Measurements from ENCODE around the gene CORO6.

Gene CORO6

GRCh38 chr17:29612094-29612403, 10.7 kb downstream of the CORO6 start:
- DNase-seq = no peak
- Histone ChIP-seq H3K27me3 (replicated peaks) (no peaks in the 10 kb centered on the region), H3K4me3 (ENCODE audit: low read depth, low read length) (no peak overlapping the region), H3K27ac (no peak overlapping the region), H3K36me3 (replicated peaks) (no peaks in the 10 kb centered on the region)
- TF ChIP-seq CTCF (IDR thresholded peaks at IDR 0.05; ENCODE audit: low read depth, low read length, missing control alignments) = no peak
- in situ Hi-C loops (cut with HindIII; ENCODE audit: low pct_ligation_motif_present, low sequenced_read_pairs) = no loop called here

- in situ Hi-C loops (cut with HindIII; ENCODE audit: low pct_ligation_motif_present, low sequenced_read_pairs) = no loop called here
- Histone ChIP-seq H3K27ac (no peak overlapping the region), H3K36me3 (replicated peaks) (no peaks in the 10 kb centered on the region), H3K4me3 (ENCODE audit: low read depth, low read length) (no peak overlapping the region), H3K27me3 (replicated peaks) (no peaks in the 10 kb centered on the region)
- no peak for TF ChIP-seq CTCF (IDR thresholded peaks at IDR 0.05; ENCODE audit: low read depth, low read length, missing control alignments)
- no peak for DNase-seq
Measured at GRCh38 chr17:29611351-29612093, 11.2 kb downstream of the CORO6 start.

GRCh38 chr17:29610395-29610794, 12.3 kb downstream of the CORO6 start:
- H3K36me3 ChIP-seq (replicated peaks) = no peaks in the 10 kb centered on the region
- no peak overlapping the region for H3K4me3 ChIP-seq (ENCODE audit: low read depth, low read length)
- no peak overlapping the region for H3K27ac ChIP-seq
- no peak for DNase-seq
- TF ChIP-seq CTCF (IDR thresholded peaks at IDR 0.05; ENCODE audit: low read depth, low read length, missing control alignments) = no peak
- in situ Hi-C loops (cut with HindIII; ENCODE audit: low pct_ligation_motif_present, low sequenced_read_pairs) = no loop called here
- H3K27me3 ChIP-seq (replicated peaks) = no peaks in the 10 kb centered on the region

GRCh38 chr17:29608986-29609385, 13.7 kb downstream of the CORO6 start:
- no peaks in the 10 kb centered on the region for H3K27me3 ChIP-seq (replicated peaks)
- no peak for DNase-seq
- no peaks in the 10 kb centered on the region for H3K36me3 ChIP-seq (replicated peaks)
- no peak overlapping the region for H3K4me3 ChIP-seq (ENCODE audit: low read depth, low read length)
- in situ Hi-C loops (cut with HindIII; ENCODE audit: low pct_ligation_motif_present, low sequenced_read_pairs) = no loop called here
- no peak overlapping the region for H3K27ac ChIP-seq
- no peak for TF ChIP-seq CTCF (IDR thresholded peaks at IDR 0.05; ENCODE audit: low read depth, low read length, missing control alignments)

GRCh38 chr17:29607557-29608195, 15.0 kb downstream of the CORO6 start:
- no peak for DNase-seq
- TF ChIP-seq CTCF (IDR thresholded peaks at IDR 0.05; ENCODE audit: low read depth, low read length, missing control alignments) = no peak
- in situ Hi-C loops (cut with HindIII; ENCODE audit: low pct_ligation_motif_present, low sequenced_read_pairs) = no loop called here

More at GRCh38 chr17:29607557-29608195, 15.0 kb downstream of the CORO6 start:
- Histone ChIP-seq H3K36me3 (replicated peaks) (no peaks in the 10 kb centered on the region), H3K27ac (no peak overlapping the region), H3K27me3 (replicated peaks) (no peaks in the 10 kb centered on the region), H3K4me3 (ENCODE audit: low read depth, low read length) (no peak overlapping the region)
